COLO829 (cell line): ENCODE measurements around the gene IL21R.
A peak's percentile ranks its signal among the peaks of the same experiment; 100 is the strongest.
"Not testable (repeated sequence)": the region's sequence is repeated elsewhere in the genome, so short reads cannot be mapped to it uniquely, and the experiment has no call there.

Source experiments
- DNase-seq: peaks from one replicate; pipeline ENCODE4 v3.0.0; 2012; ENCODE audit warnings: low spot score

IL21R gene

GRCh38 chr16:27402569-27402963 is 592 bp downstream of the IL21R start:
- DNase-seq: no peak

GRCh38 chr16:27402964-27403600 is 1.1 kb downstream of the IL21R start:
- no peak for DNase-seq

GRCh38 chr16:27403601-27403992 is 1.6 kb downstream of the IL21R start:
- no peak for DNase-seq

- no peak for DNase-seq
These were observed 2.3 kb downstream of the IL21R start for GRCh38 chr16:27404163-27404823.

GRCh38 chr16:27405546-27406451 is 3.8 kb downstream of the IL21R start:
- no peak for DNase-seq

- no peak for DNase-seq
These were observed 4.6 kb downstream of the IL21R start for GRCh38 chr16:27406511-27407128.

- DNase-seq: no peak
These were observed 5.2 kb downstream of the IL21R start for GRCh38 chr16:27407133-27407532.

- peak; percentile 97 for DNase-seq
These were observed 6.1 kb downstream of the IL21R start for GRCh38 chr16:27408012-27408601.

GRCh38 chr16:27408602-27409031 is 6.6 kb downstream of the IL21R start:
- no peak for DNase-seq

GRCh38 chr16:27409958-27410357 is 8.0 kb downstream of the IL21R start:
- DNase-seq: not testable (repeated sequence)

GRCh38 chr16:27410761-27411160 is 8.8 kb downstream of the IL21R start:
- no peak for DNase-seq

GRCh38 chr16:27413956-27414355 is 12.0 kb downstream of the IL21R start:
- DNase-seq: no peak

GRCh38 chr16:27414788-27415431 is 12.9 kb downstream of the IL21R start:
- DNase-seq: no peak

- DNase-seq: no peak
These were observed 15.2 kb downstream of the IL21R start for GRCh38 chr16:27417047-27417671.

- DNase-seq: no peak
These were observed 20.2 kb downstream of the IL21R start for GRCh38 chr16:27421961-27422740.

GRCh38 chr16:27424772-27425498 is 23.0 kb downstream of the IL21R start:
- no peak for DNase-seq

- DNase-seq: no peak
These were observed 24.0 kb downstream of the IL21R start for GRCh38 chr16:27425961-27426360.

GRCh38 chr16:27426423-27427408 is 24.7 kb downstream of the IL21R start:
- peak; percentile 64 for DNase-seq
